HG03066 (cell line): ENCODE results near the gene USH2A.

Source experiments
- ATAC-seq: cut with Tn5 transposase; IDR thresholded peaks from one replicate; pipeline ENCODE4 v1.9.1; 2021; ENCODE audit warnings: low read depth; ENCODE audit not compliant: unreplicated experiment

Gene USH2A

GRCh38 chr1:215888159-215888558 lies 535.1 kb downstream of the USH2A start:
- no peak for ATAC-seq

GRCh38 chr1:215887627-215888026 lies 535.6 kb downstream of the USH2A start:
- no peak for ATAC-seq

- no peak for ATAC-seq
Measured at GRCh38 chr1:215883004-215883403, 540.2 kb downstream of the USH2A start.

GRCh38 chr1:215878843-215879242 lies 544.4 kb downstream of the USH2A start:
- ATAC-seq, result no peak

GRCh38 chr1:215878128-215878527 lies 545.1 kb downstream of the USH2A start:
- no peak for ATAC-seq

- no peak for ATAC-seq
Measured at GRCh38 chr1:215877452-215877951, 545.7 kb downstream of the USH2A start.

GRCh38 chr1:215875712-215876111 lies 547.5 kb downstream of the USH2A start:
- ATAC-seq, result no peak

GRCh38 chr1:215875236-215875635 lies 548.0 kb downstream of the USH2A start:
- ATAC-seq, result no peak

GRCh38 chr1:215872658-215873057 lies 550.6 kb downstream of the USH2A start:
- ATAC-seq, result no peak

GRCh38 chr1:215868500-215868899 lies 554.7 kb downstream of the USH2A start:
- no peak for ATAC-seq

- ATAC-seq, result no peak
Measured at GRCh38 chr1:215865060-215865459, 558.2 kb downstream of the USH2A start.

- ATAC-seq, result no peak
Measured at GRCh38 chr1:215863796-215864195, 559.5 kb downstream of the USH2A start.

- ATAC-seq, result no peak
Measured at GRCh38 chr1:215860833-215861232, 562.4 kb downstream of the USH2A start.

GRCh38 chr1:215857317-215857716 lies 565.9 kb downstream of the USH2A start:
- no peak for ATAC-seq

GRCh38 chr1:215845234-215845891 lies 577.9 kb downstream of the USH2A start:
- ATAC-seq, result no peak

- no peak for ATAC-seq
Measured at GRCh38 chr1:215844777-215845176, 578.5 kb downstream of the USH2A start.

- no peak for ATAC-seq
Measured at GRCh38 chr1:215844266-215844665, 579.0 kb downstream of the USH2A start.

GRCh38 chr1:215842905-215843304 lies 580.3 kb downstream of the USH2A start:
- no peak for ATAC-seq

GRCh38 chr1:215835951-215836350 lies 587.3 kb downstream of the USH2A start:
- no peak for ATAC-seq

- no peak for ATAC-seq
Measured at GRCh38 chr1:215833941-215834729, 589.1 kb downstream of the USH2A start.

- no peak for ATAC-seq
Measured at GRCh38 chr1:215830226-215830810, 592.9 kb downstream of the USH2A start.

GRCh38 chr1:215825056-215825455 lies 598.2 kb downstream of the USH2A start:
- no peak for ATAC-seq
